Stimulated activated CD8-positive, alpha-beta memory T cell treated with anti-CD3 and anti-CD28 coated beads, Interleukin-12 subunit alpha, Interleukin-12 subunit beta, amount 100 ng/mL, for 24 hours (primary cell): ENCODE data around the gene CXADR.
A peak's percentile ranks its signal among the peaks of the same experiment; 100 is the strongest.

ENCODE experiments used
- DNase-seq: peaks from one replicate; pipeline ENCODE4 v3.0.0-alpha.2; 2020; ENCODE audit errors: extremely low read depth

CXADR gene

GRCh38 chr21:17607684-17608083 is 94.8 kb downstream of the CXADR start:
- no peak for DNase-seq

- no peak for DNase-seq
Measured at GRCh38 chr21:17609681-17610080, 96.8 kb downstream of the CXADR start.

DNA sequence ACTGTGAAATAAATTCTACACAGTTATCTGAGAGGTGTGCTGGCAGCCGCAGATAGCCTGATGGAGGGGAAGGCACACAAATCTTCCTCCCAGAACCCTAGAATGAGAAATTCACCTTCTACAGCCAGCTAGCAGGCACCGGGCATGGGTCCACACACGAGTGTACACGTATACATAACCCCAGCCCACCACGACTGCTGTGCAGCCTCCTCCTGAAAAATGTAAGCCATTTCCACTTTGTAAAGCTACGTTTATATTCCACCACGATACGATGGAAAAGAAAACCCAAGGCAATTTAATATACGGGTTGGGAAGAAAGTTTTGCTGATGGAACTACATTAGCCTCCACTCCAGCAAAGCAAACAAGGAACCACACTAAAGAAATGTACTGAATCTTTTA is 98.1 kb downstream of the CXADR start:
- DNase-seq = no peak

DNA sequence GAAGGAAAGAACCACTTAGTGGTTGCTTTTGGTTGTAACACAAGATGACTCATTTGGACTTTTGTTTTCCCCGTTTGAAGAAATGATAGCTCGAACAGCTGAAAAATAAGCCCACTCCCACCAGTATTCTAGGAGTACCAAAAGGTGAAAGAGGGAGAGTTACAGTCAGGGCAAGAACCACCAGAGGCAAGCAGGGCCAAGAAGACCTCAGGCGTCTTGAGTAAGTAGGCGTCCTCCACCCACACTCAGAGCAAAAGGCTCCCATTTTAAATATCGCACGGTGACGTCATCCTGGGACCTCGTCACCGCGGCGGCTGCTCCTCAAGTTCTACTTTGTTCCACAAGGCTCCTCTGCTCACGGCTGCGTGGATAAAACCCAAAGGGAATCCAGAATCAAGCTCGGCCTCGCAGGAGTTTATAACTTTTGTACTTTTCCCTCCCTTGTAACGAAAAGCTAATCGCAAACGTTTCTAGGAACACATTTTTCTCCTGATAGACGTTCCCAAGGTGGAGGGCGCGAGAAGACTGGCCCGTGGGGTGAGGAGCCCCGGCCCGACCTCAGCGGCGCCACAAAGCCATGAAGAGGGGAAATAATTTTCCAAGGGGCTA is 98.7 kb downstream of the CXADR start:
- DNase-seq = peak; percentile 54

DNA sequence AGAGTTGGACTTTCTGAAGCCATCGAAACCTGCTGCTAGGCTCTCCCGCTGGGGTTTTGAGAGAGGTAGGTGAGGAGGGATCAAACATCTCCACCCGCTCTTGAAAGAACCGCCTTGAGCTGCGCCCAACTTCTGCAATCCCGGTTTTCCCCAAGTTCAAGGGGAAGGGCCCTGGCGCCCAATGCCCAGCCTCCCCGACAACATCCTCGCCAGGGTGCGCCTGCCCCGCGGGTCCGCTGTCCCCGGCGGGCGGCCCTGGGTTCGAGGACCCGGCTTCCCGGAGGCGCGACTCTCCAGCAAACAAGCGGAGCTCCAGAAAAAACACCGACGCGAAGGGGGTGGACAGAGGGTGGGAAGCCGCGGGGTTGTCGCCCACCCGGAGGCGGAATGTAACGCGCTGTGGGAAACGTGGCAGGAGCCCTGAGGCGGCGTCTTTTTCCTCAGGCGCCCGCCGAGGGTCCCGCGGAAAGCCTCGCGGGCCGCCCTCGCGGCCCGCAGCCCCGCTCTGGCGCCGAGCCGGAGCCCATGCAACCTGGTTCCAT is 99.3 kb downstream of the CXADR start:
- DNase-seq = no peak

DNA sequence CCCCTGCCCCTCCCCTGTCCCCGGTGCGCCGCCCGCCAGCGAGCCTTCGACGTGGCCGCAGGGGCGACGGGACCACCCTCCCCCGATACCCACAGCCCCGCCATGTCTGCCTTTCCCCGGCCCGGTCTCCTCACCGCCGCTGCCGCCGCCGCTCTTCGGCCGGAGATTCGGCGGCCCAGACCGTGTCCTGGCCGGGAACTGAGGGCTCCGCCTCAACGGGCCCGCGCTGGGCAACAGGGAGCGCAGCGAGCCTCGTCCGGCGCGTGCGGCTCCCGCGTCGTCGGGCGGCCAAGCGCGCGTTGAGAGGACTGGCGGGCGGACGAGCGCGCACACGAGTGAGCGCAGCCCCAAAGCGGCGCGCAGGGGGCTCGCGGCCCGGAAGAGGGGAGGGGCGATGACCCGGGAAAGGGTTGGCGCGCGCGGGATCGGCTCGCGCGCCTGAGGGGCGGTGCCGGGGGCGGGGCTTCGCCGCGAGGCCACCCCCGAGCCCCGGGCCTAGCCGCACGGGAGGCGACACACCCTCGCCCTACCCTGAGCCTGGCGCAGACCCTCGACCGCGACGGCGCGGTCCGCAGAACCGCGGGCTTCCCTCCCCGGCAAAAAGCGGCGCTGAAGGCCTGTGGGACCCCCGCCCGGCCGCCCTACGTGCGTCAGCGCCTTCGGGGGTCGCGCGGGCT is 99.9 kb downstream of the CXADR start, which contains the start of gene BTG3:
Gene BTG3 (minus strand): TSS at position 337 of the 677 bp plus-strand sequence. CDS start 3,757 bp downstream, outside the sequence.
- peak; percentile 60 for DNase-seq

- DNase-seq = no peak
Measured at GRCh38 chr21:17613242-17613676, 100.4 kb downstream of the CXADR start.

GRCh38 chr21:17616831-17617230 is 104.0 kb downstream of the CXADR start:
- no peak for DNase-seq

- no peak for DNase-seq
Measured at GRCh38 chr21:17622018-17622417, 109.2 kb downstream of the CXADR start.

DNA sequence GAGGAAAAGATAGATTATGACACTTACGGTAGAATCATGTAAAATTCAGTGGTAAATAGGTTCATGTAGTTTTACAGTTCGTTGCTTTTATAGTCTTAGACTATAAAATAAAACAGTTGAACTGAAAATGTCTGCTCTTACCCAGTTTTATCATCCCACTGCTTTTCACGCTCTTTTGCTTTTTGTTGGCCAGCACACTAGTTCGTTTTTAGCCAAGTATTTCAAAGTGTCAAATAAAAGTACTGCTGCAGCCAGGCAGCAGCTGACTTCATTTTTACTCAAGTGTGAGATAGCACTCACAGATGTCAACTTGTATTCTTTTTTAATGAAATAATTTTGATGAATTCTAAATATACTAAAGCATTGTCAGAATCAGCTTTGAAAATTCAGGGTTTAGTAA is 118.4 kb downstream of the CXADR start:
- DNase-seq = no peak

DNA sequence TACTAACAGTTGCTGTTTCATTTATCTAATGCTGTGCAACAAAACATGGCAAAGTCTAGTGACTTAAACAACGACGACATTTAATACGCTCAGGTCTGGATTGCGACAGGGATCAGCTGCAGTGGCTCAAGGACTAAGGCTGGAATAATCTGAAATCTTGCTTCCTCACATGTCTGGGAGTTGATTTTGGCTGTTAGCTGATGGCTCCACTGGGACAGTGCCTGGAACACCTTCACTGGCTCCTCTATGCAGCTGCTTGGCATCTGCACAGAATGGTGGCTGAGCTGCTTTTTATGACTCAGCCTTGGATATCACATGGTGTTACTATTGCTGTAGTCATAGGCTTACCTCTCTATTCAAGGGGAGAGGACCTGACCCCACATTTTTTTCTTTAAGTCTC is 123.9 kb downstream of the CXADR start:
- no peak for DNase-seq

- no peak for DNase-seq
Measured at GRCh38 chr21:17640821-17641220, 128.0 kb downstream of the CXADR start.
